Stimulated activated CD8-positive, alpha-beta memory T cell treated with anti-CD3 and anti-CD28 coated beads, Interleukin-7, amount 100 ng/mL, for 24 hours (primary cell): ENCODE results near the gene KRTAP3-3.
"Not testable (repeated sequence)": the region's sequence is repeated elsewhere in the genome, so short reads cannot be mapped to it uniquely, and the experiment has no call there.

Source experiments
- DNase-seq: peaks from one replicate; pipeline ENCODE4 v3.0.0-alpha.2; 2020; ENCODE audit warnings: low read depth

Gene KRTAP3-3

GRCh38 chr17:41004397-41004796 lies 10.4 kb upstream of the KRTAP3-3 start:
- DNase-seq: no peak

GRCh38 chr17:41003926-41004325 lies 10.0 kb upstream of the KRTAP3-3 start:
- DNase-seq: no peak

- DNase-seq: no peak
These were observed 8.8 kb upstream of the KRTAP3-3 start for GRCh38 chr17:41002814-41003213.

DNA sequence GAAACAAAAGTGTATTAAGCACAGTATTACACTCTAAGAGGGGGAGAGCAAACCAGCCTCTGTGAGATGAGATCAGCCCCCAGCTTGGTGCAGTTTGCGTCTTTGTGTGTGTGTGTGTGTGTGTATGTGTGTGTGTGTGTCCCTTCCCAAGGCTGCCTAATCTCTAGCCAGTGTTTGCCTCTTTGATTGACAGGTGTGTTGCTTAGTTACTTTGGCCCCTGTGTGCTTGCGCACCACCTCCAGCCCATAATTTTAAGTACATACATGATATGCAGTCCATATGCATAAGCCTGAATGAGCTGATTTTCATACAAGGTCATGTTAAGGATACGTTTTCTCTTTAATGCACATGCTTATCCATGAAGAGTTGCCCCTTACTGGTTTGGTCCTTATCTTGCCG lies 7.8 kb upstream of the KRTAP3-3 start:
- DNase-seq: no peak

GRCh38 chr17:40999563-40999962 lies 5.6 kb upstream of the KRTAP3-3 start, which contains the start of gene KRTAP3-2:
TSS of gene KRTAP3-2 (minus strand) at chr17:40999906. CDS start at chr17:40999853, 53 bp downstream.
- DNase-seq: not testable (repeated sequence)

- DNase-seq: no peak
These were observed 3.4 kb upstream of the KRTAP3-3 start for GRCh38 chr17:40997361-40997760.

GRCh38 chr17:40996829-40997228 lies 2.9 kb upstream of the KRTAP3-3 start:
- DNase-seq: no peak

GRCh38 chr17:40995116-40995515 lies 1.2 kb upstream of the KRTAP3-3 start:
- no peak for DNase-seq

GRCh38 chr17:40993084-40993483 lies 880 bp downstream of the KRTAP3-3 start:
- no peak for DNase-seq

DNA sequence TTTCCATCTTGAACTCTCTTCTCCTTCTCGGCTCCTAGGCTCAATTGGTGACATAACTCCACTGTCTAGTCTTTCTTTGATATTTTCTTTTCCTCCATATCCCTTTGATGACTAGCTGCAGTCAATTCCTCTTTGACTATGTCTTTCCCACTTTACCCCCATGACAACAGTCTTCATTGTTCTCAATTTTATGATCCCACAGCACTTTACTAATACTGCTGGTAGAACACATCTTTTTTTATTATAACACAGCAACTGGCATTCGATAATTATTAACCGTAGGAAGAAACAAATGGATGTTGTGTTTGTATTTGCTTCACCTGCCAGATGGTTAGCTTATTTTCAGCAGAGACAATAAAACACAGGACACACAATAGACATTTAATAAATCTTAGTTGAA lies 1.3 kb downstream of the KRTAP3-3 start:
- no peak for DNase-seq

DNA sequence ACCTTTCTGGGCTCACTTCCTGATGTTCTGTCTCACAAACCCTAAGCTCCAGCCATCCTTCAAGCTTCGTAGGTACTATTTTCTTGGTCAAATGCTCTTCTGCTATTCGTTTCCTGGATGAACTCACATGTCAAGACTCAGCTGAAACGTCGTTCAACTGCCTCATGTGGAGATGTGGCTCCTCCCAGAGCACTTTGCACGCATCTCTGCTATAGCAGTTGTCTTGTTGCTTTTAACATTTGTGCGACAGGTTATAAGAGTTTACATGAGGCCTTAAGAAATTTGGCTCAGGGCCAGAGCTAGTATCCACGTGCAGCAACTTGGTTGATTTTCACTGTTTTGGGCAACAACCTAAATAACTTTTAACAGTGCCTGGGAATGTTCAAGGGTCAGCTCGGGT lies 7.0 kb downstream of the KRTAP3-3 start:
- no peak for DNase-seq

DNA sequence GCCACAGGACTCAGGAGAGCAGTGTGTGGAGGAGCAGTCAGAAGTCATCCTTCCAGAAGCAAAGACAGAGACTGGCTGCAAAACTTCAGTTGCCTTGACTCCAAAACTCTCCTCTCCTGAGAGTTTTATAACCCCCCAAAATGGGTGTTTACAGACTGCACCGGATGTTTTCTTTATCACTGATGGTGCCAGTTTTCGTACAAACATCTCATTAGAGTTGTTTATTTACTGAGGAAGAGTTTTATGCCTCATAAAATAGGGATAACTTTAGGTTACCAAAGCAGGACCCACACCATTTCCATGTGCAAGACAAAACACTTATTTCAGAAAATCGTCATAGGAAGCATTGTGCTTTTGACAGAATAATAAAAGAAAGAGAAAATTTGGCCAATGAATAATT lies 9.7 kb downstream of the KRTAP3-3 start, which contains the start of gene KRT40:
TSS of gene KRT40 (minus strand) at position 101 of the 400 bp plus-strand sequence. CDS start at position 48, 53 bp downstream.
- no peak for DNase-seq

DNA sequence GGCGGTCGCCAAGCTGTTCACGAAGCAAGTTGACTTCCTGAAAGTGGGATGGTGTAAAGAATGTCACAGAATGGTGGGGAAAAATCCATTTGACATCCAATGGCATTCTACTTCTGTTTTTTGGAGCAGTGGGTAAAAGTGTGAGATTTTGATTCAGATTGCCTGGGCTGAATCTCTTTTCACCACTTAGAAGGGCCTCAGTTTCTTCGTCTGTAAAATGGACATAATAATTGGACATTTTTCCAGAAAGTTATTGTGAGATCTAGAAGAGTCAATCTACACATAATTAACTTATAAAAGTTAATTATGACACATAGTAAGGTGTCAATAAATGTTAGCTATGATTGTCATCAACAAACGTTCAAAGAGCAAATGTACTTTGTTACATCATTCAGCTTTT lies 12.8 kb downstream of the KRTAP3-3 start:
- no peak for DNase-seq

DNA sequence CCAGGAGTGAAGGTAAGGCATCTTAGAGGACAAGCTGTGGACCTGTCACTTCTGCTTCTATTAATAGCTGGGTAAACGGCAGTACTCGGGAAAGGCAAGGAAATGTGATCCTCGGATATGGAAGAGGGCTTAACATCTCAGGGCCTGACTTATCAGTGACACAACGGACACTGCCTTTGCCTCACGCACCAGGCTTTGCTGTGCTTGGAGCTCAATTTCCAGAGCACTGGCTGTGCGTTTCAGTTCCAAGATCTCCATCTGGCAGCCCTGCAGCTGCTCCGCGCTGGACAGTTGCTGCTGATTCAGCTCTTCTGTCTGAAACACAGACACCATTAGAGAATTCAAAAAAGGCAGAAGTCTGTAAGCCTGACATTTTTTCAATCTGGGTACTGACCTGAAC lies 13.4 kb downstream of the KRTAP3-3 start:
- no peak for DNase-seq

DNA sequence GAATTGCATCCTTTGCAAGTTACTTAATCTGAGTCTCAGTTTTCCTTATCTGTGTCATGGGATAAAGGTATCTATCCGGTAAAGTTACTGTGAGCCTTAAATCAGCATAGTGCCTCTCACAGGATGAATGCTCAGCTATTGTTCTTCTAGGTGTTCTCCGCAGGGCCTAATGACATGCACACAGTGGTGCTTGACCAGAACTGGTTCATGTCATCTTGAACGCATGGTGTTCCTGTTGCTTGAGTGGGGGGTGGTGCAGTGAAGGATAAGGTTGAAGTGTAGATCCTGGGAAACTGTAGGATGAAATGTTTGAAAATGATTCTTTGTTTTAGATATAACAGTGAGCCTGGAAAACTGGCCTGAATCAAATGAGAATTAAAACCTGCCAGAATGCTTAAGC lies 13.8 kb downstream of the KRTAP3-3 start:
- DNase-seq: no peak

- DNase-seq: no peak
These were observed 15.3 kb downstream of the KRTAP3-3 start for GRCh38 chr17:40978575-40979151.

DNA sequence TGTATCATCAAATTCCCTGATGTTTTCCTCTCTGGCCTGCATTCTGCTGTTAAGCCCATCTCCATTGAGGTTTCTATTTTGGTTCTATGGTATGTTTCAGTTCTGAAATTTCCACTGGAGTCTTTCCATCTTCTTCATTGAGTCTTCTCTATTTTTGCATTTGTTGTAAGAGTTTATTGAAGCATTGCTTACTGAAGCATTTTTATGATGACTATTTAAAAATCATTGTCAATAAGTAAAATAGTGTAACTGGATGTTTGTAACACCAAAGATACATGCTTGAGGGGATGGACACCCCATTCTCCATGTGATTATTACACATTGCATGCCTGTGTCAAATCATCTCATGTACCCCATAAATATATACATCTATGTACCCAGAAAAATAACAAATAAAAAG lies 18.4 kb downstream of the KRTAP3-3 start:
- no peak for DNase-seq

GRCh38 chr17:40974366-40974765 lies 19.6 kb downstream of the KRTAP3-3 start:
- no peak for DNase-seq

DNA sequence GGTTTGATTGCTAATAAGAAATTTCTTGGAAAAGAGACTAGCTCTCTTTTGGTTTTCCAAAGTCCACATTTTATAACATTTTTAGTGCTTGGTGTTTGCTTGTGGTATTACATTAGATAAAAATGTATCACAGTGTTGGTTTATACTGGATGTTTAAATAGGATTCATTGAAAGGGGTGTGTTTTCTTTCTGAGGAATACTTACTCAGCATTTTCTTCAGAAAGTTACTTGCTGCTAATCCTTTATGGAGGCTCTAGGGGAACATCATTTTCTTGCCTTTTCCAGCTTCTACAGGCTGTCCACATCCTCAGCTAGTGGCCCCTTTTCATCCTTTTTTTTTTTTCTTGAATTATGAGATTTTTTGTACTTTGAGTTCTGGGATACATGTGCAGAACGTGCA lies 26.4 kb downstream of the KRTAP3-3 start:
- DNase-seq: no peak

GRCh38 chr17:40966848-40967247 lies 27.1 kb downstream of the KRTAP3-3 start, which contains the start of gene KRT39:
TSS of gene KRT39 (minus strand) at chr17:40966948. CDS start at chr17:40966856, 92 bp downstream.
- DNase-seq: no peak

DNA sequence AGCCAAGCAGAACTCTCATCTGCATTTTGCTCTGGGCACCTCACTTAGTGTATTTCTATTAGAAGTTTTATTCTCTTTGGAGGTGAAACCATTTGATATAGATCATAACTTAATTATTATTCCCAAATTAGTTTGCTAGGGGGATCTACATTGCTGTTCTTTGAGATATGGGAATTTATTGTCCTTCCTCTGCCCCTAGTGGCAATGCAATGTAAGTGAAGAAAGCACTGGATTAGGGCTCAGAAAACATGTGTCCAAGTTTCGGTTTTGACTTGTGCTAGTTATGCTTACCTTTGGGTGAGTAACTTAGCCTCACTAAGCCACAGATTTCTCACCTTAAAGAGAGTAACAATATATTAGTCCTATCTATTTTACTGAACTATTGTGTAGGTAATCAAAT lies 30.1 kb downstream of the KRTAP3-3 start:
- DNase-seq: no peak

GRCh38 chr17:40962059-40962561 lies 31.9 kb downstream of the KRTAP3-3 start:
- no peak for DNase-seq

DNA sequence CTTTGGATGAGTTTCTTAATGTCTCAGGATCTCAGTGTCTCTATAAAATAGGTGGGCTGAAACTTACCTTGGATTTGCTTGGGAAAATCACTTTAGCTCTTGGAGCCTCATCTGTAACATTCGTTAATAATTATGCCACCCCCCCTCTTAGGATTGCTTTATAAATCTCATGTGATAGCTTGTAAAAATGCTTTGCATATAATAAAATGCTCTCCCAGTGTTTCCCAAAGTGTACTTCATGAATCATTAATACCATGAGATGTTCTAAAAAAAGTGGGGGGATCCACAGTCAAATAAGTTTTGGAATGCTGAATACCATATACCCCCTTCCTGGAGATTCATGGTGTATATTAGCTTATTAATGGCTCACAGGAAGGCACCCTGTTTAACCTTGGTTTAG lies 32.4 kb downstream of the KRTAP3-3 start:
- DNase-seq: no peak

- no peak for DNase-seq
These were observed 33.8 kb downstream of the KRTAP3-3 start for GRCh38 chr17:40960144-40960543.
